Hepatocyte (in vitro differentiated cells): Measurements from ENCODE around the gene PTPN2. TPM values are rescaled to one million over a fixed set of nuclear protein-coding genes. Genes with fewer than 3 reads are reported as not detected.
A peak's percentile ranks its signal among the peaks of the same experiment; 100 is the strongest.

ENCODE experiments used
- DNase-seq: peaks from one replicate; pipeline ENCODE4 v3.0.0-alpha.2; 2016; ENCODE audit warnings: low spot score
- H2AFZ ChIP-seq: fragments of 200-600 bp; sonication (generic); 2 replicates; pipeline ENCODE4 v1.6.0; 2016; ENCODE audit warnings: antibody characterized with exemption, mild to moderate bottlenecking
- H3K27ac ChIP-seq: fragments of 200-600 bp; sonication (generic); 2 replicates; pipeline ENCODE4 v1.5.1; 2016; ENCODE audit warnings: mild to moderate bottlenecking
- H3K27me3 ChIP-seq: fragments of 200-600 bp; sonication (generic); 2 replicates; pipeline ENCODE4 v1.6.1; 2016
- H3K36me3 ChIP-seq: fragments of 200-600 bp; sonication (generic); replicated peaks from 2 replicates; pipeline ENCODE4 v1.5.1; 2016; ENCODE audit warnings: low read depth; ENCODE audit not compliant: insufficient read depth
- H3K4me1 ChIP-seq: fragments of 200-600 bp; sonication (generic); 2 replicates; pipeline ENCODE4 v1.5.1; 2016; ENCODE audit warnings: mild to moderate bottlenecking, moderate library complexity; ENCODE audit not compliant: insufficient read depth
- H3K4me2 ChIP-seq: fragments of 200-600 bp; sonication (generic); 2 replicates; pipeline ENCODE4 v1.6.0; 2016
- H3K4me3 ChIP-seq: fragments of 200-600 bp; sonication (generic); 2 replicates; pipeline ENCODE4 v1.5.1; 2016; ENCODE audit warnings: mild to moderate bottlenecking
- H3K79me2 ChIP-seq: fragments of 200-600 bp; sonication (generic); 2 replicates; pipeline ENCODE4 v1.6.0; 2017; ENCODE audit warnings: mild to moderate bottlenecking
- H3K9me2 ChIP-seq: fragments of 200-600 bp; sonication (generic); replicated peaks from 2 replicates; pipeline ENCODE4 v1.6.0; 2017; ENCODE audit warnings: mild to moderate bottlenecking; ENCODE audit not compliant: insufficient read depth
- H3K9me3 ChIP-seq: fragments of 200-600 bp; sonication (generic); 2 replicates; pipeline ENCODE4 v1.5.1; 2016; ENCODE audit warnings: low read depth, mild to moderate bottlenecking
- H4K20me1 ChIP-seq: fragments of 200-600 bp; sonication (generic); 2 replicates; pipeline ENCODE4 v1.6.0; 2016; ENCODE audit warnings: mild to moderate bottlenecking; ENCODE audit not compliant: insufficient read depth, poor library complexity, severe bottlenecking
- CTCF ChIP-seq: fragments of 200-600 bp; sonication (generic); IDR thresholded peaks from 2 replicates; pipeline ENCODE4 v1.5.1; 2016; ENCODE audit warnings: antibody characterized with exemption, mild to moderate bottlenecking; ENCODE audit not compliant: poor library complexity
- EZH2 ChIP-seq: fragments of 200-600 bp; sonication (generic); IDR thresholded peaks from 2 replicates; pipeline ENCODE4 v1.6.1; 2016; ENCODE audit warnings: antibody characterized with exemption, mild to moderate bottlenecking, borderline replicate concordance
- EZH2phosphoT487 ChIP-seq: fragments of 200-600 bp; sonication (generic); IDR thresholded peaks from one replicate; pipeline ENCODE4 v1.6.1; 2018; ENCODE audit warnings: antibody characterized with exemption, mild to moderate bottlenecking, low read depth, moderate library complexity; ENCODE audit not compliant: unreplicated experiment, severe bottlenecking
- WGBS: methylation state at CpG from one replicate; pipeline ENCODE4 v1.1.6; 2016; ENCODE audit warnings: low lambda C conversion rate; ENCODE audit errors: missing lambda C conversion rate; 5-methylcytosine and 5-hydroxymethylcytosine counted together
- polyA plus RNA-seq: library from polyadenylated mRNA; unstranded; fragments of >200 nt; fragmentation: Nextera tagmentation; extraction: Ambion mirVana; gene quantifications from 2 replicates; pipeline ENCODE4 v1.2.1, GENCODE V29; 2016
- total RNA-seq: library from RNA; depleted of rRNA; stranded (reverse); fragments of >200 nt; gene quantifications from 2 replicates; pipeline ENCODE4 v1.2.3, GENCODE V29; 2014

Gene PTPN2
- total and polyA plus RNA-seq, 2 experiments from 2014 or later = 32.0 to 36.7 TPM

GRCh38 chr18:12907258-12907925 is 23.4 kb upstream of the PTPN2 start:
- H3K9me3 ChIP-seq = no peaks in the 10 kb centered on the region
- no peaks in the 10 kb centered on the region for H3K4me1 ChIP-seq
- H3K4me3 ChIP-seq = no peak overlapping the region
- no peak overlapping the region for H2AFZ ChIP-seq
- 61% methylated on average over 8 of the region's 8 CpGs for WGBS
- TF ChIP-seq EZH2phosphoT487 (no peak), EZH2 (no peak), CTCF (no peak)
- peak overlapping the region; percentile 32 for H3K4me2 ChIP-seq
- DNase-seq = no peak
- H3K79me2 ChIP-seq = no peaks in the 10 kb centered on the region
- no peaks in the 10 kb centered on the region for H3K27me3 ChIP-seq
- no peaks in the 10 kb centered on the region for H4K20me1 ChIP-seq
- H3K27ac ChIP-seq = peak overlapping the region; percentile 31
- H3K9me2 ChIP-seq = no peaks in the 10 kb centered on the region
- H3K36me3 ChIP-seq = no peaks in the 10 kb centered on the region

GRCh38 chr18:12906773-12907172 is 22.7 kb upstream of the PTPN2 start:
- peak overlapping the region; percentile 11 for H3K4me2 ChIP-seq
- H3K4me1 ChIP-seq = no peaks in the 10 kb centered on the region
- H2AFZ ChIP-seq = no peak overlapping the region
- TF ChIP-seq EZH2phosphoT487 (no peak), CTCF (no peak), EZH2 (no peak)
- no peaks in the 10 kb centered on the region for H3K9me2 ChIP-seq
- H3K9me3 ChIP-seq = no peaks in the 10 kb centered on the region
- no peak overlapping the region for H3K4me3 ChIP-seq
- no peak for DNase-seq
- H3K79me2 ChIP-seq = no peaks in the 10 kb centered on the region
- H3K36me3 ChIP-seq = no peaks in the 10 kb centered on the region
- no peaks in the 10 kb centered on the region for H4K20me1 ChIP-seq
- H3K27ac ChIP-seq = peak overlapping the region; percentile 31
- WGBS = 89% methylated on average over 10 of the region's 10 CpGs
- H3K27me3 ChIP-seq = no peaks in the 10 kb centered on the region

- no peak overlapping the region for H3K27ac ChIP-seq
- no peak for DNase-seq
- TF ChIP-seq EZH2phosphoT487 (no peak), CTCF (no peak), EZH2 (no peak)
- no peaks in the 10 kb centered on the region for H3K79me2 ChIP-seq
- WGBS = 86% methylated on average over 4 of the region's 4 CpGs
- no peaks in the 10 kb centered on the region for H3K9me2 ChIP-seq
- H3K36me3 ChIP-seq = no peaks in the 10 kb centered on the region
- H3K4me3 ChIP-seq = no peak overlapping the region
- H2AFZ ChIP-seq = no peak overlapping the region
- H3K27me3 ChIP-seq = no peaks in the 10 kb centered on the region
- H3K4me2 ChIP-seq = no peak overlapping the region
- H3K9me3 ChIP-seq = no peaks in the 10 kb centered on the region
- no peaks in the 10 kb centered on the region for H3K4me1 ChIP-seq
- no peaks in the 10 kb centered on the region for H4K20me1 ChIP-seq
Measured at GRCh38 chr18:12906119-12906518, 22.1 kb upstream of the PTPN2 start.
